Naive thymus-derived CD4-positive, alpha-beta T cell (primary cell): ENCODE measurements around the gene RORC. TPM values are rescaled to one million over a fixed set of nuclear protein-coding genes. Genes with fewer than 3 reads are reported as not detected.

Experiments used
- ATAC-seq: fragments of 150-1000 bp; cut with Tn5 transposase; 2 replicates; pipeline ENCODE4 v1.10.0; 2021; ENCODE audit warnings: mild to moderate bottlenecking, moderate library complexity
- CTCF ChIA-PET: fragments of 350-600 bp; sonication (Branson Sonifier 250); formaldehyde crosslinking; loops from one replicate; lab custom pipeline; 2021; ENCODE audit warnings: antibody characterized with exemption; lab: Charles Lee
- POLR2A ChIA-PET: fragments of 350-600 bp; sonication (Branson Sonifier 250); formaldehyde crosslinking; loops from one replicate; lab custom pipeline; 2021; ENCODE audit warnings: antibody characterized with exemption, inconsistent platforms; lab: Charles Lee
- DNase-seq, 9 donors: peaks; one replicate each; pipeline versions ENCODE4 v3.0.0 to v3.0.0-alpha.2; 2020 to 2022; ENCODE audit warnings: mixed read lengths in 1 of 9
- H3K27ac ChIP-seq: one replicate; pipeline ENCODE4 v1.7.0; 2013; ENCODE audit warnings: mild to moderate bottlenecking, low read depth, low read length, moderate library complexity
- H3K27me3 ChIP-seq, 2 donors: one replicate each; pipeline ENCODE4 v1.7.0; 2013; ENCODE audit warnings: low read length in 2 of 2, mild to moderate bottlenecking in 2 of 2, moderate library complexity in 2 of 2; ENCODE audit not compliant: control insufficient read depth in 2 of 2, insufficient read depth in 2 of 2
- H3K36me3 ChIP-seq, 3 experiments: 1 replicate in 2 of 3; 2 replicates in 1 of 3; pipeline ENCODE4 v1.7.0; 2013; ENCODE audit warnings: low read length in 3 of 3, mild to moderate bottlenecking in 3 of 3, moderate library complexity in 1 of 3; ENCODE audit not compliant: insufficient read depth in 3 of 3, control insufficient read depth in 2 of 3
- H3K4me1 ChIP-seq, 2 donors: one replicate each; pipeline ENCODE4 v1.7.0; 2013; ENCODE audit warnings: low read length in 2 of 2, mild to moderate bottlenecking in 2 of 2, moderate library complexity in 1 of 2; ENCODE audit not compliant: control insufficient read depth in 2 of 2, insufficient read depth in 2 of 2
- H3K4me3 ChIP-seq: 2 replicates; pipeline ENCODE4 v1.7.0; 2013; ENCODE audit warnings: mild to moderate bottlenecking, low read length
- H3K9me3 ChIP-seq, 3 experiments: 1 replicate in 2 of 3; 2 replicates in 1 of 3; pipeline ENCODE4 v1.7.0; 2013; ENCODE audit warnings: low read length in 3 of 3; ENCODE audit not compliant: control insufficient read depth in 2 of 3
- H3K27ac Mint-ChIP-seq, 9 donors: one replicate each; pipeline ENCODE4 v1.8.0; 2020 to 2022; ENCODE audit warnings: mixed read lengths in 9 of 9, mild to moderate bottlenecking in 8 of 9, moderate library complexity in 5 of 9, inconsistent platforms in 2 of 9
- H3K27me3 Mint-ChIP-seq, 5 donors: one replicate each; pipeline ENCODE4 v1.8.0; 2021 to 2022; ENCODE audit warnings: mixed read lengths in 5 of 5, mild to moderate bottlenecking in 1 of 5
- H3K36me3 Mint-ChIP-seq, 5 donors: one replicate each; pipeline ENCODE4 v1.8.0; 2020 to 2022; ENCODE audit warnings: mixed read lengths in 5 of 5, mild to moderate bottlenecking in 3 of 5, inconsistent platforms in 1 of 5
- H3K4me1 Mint-ChIP-seq, 7 donors: one replicate each; pipeline ENCODE4 v1.8.0; 2020 to 2022; ENCODE audit warnings: mixed read lengths in 7 of 7, mild to moderate bottlenecking in 3 of 7, inconsistent platforms in 1 of 7
- H3K4me3 Mint-ChIP-seq, 10 donors: one replicate each; pipeline ENCODE4 v1.8.0; 2020 to 2022; ENCODE audit warnings: mild to moderate bottlenecking in 10 of 10, mixed read lengths in 10 of 10, moderate library complexity in 6 of 10, inconsistent platforms in 2 of 10
- H3K9me3 Mint-ChIP-seq, 11 donors: one replicate each; pipeline ENCODE4 v1.8.0; 2020 to 2022; ENCODE audit warnings: mixed read lengths in 11 of 11, mild to moderate bottlenecking in 4 of 11, inconsistent platforms in 1 of 11, moderate library complexity in 1 of 11
- intact Hi-C, 2 donors: fragments of 100-400 bp; cut with micrococcal nuclease; formaldehyde crosslinking; loops; one replicate each; pipeline ENCODE4 v1.15.1; 2023
- polyA plus RNA-seq, 2 donors: library from polyadenylated mRNA; unstranded; fragments of 300-500 nt; fragmentation: Illumina TruSeq; gene quantifications; one replicate each; pipeline ENCODE4 v1.2.3, GENCODE V29; 2021
- total RNA-seq, 6 experiments: library from RNA in 5 of 6; stranded (reverse) in 5 of 6; gene quantifications; 1 replicate in 5 of 6; 2 replicates in 1 of 6; pipeline ENCODE4 v1.2.3 and lab custom pipeline; 2021 to 2026

Gene RORC
- total and polyA plus RNA-seq, 7 experiments from 2014 or later = 0.16 to 2.5 (median 0.29) TPM; not detected in 1

GRCh38 chr1:151819976-151820623 lies 11.5 kb downstream of the RORC start:
- Mint-ChIP-seq H3K27ac (peak overlapping the region in 4 of 9 donors; percentile 8 to 25 (median 20)), H3K4me3 (no peak overlapping the region), H3K4me1 (peaks cover 21 to 65% (median 39%) of the 10 kb centered on the region in 7 donors), H3K9me3 (no peaks in the 10 kb centered on the region), H3K36me3 (no peaks in the 10 kb centered on the region), H3K27me3 (no peaks in the 10 kb centered on the region)
- H3K4me1 ChIP-seq = peaks cover 26 to 40% of the 10 kb centered on the region in 2 donors
- intact Hi-C loops = no loop called here
- H3K36me3 ChIP-seq = no peaks in the 10 kb centered on the region
- H3K4me3 ChIP-seq = no peak overlapping the region
- H3K27me3 ChIP-seq = no peaks in the 10 kb centered on the region
- POLR2A ChIA-PET = interaction anchor here (1.6 kb wide), 1 partner anchor 18 kb away, joined by 4 read pairs; no protein-coding TSS in a partner anchor
- no peak for DNase-seq
- ATAC-seq = no peak
- no peak overlapping the region for H3K27ac ChIP-seq
- CTCF ChIA-PET = interaction anchor here (0.6 to 0.8 kb wide), 2 partner anchors 91 to 210 kb away, joined by 3 read pairs; no protein-coding TSS in a partner anchor
- H3K9me3 ChIP-seq = no peaks in the 10 kb centered on the region

- Mint-ChIP-seq H3K4me3 (no peak overlapping the region), H3K27me3 (no peaks in the 10 kb centered on the region), H3K4me1 (peaks cover 21 to 63% (median 40%) of the 10 kb centered on the region in 7 donors), H3K9me3 (no peaks in the 10 kb centered on the region), H3K36me3 (no peaks in the 10 kb centered on the region), H3K27ac (peak overlapping the region in 3 of 9 donors; percentile 8 to 25 (median 17))
- intact Hi-C loops = no loop called here
- Histone ChIP-seq H3K36me3 (no peaks in the 10 kb centered on the region), H3K9me3 (no peaks in the 10 kb centered on the region), H3K4me1 (peaks cover 27 to 47% of the 10 kb centered on the region in 2 donors), H3K4me3 (no peak overlapping the region), H3K27me3 (no peaks in the 10 kb centered on the region), H3K27ac (no peak overlapping the region)
- DNase-seq (no peak), ATAC-seq (no peak)
- CTCF ChIA-PET = interaction anchor here (0.8 kb wide), 1 partner anchor 92 kb away, joined by 3 read pairs; no protein-coding TSS in a partner anchor
- POLR2A ChIA-PET = interaction anchor here (1.6 kb wide), 1 partner anchor 17 kb away, joined by 4 read pairs; no protein-coding TSS in a partner anchor
Observed at GRCh38 chr1:151819227-151819835, 12.3 kb downstream of the RORC start.

GRCh38 chr1:151817353-151817730 lies 14.3 kb downstream of the RORC start:
- Mint-ChIP-seq H3K36me3 (no peaks in the 10 kb centered on the region), H3K9me3 (no peaks in the 10 kb centered on the region), H3K27me3 (no peaks in the 10 kb centered on the region), H3K4me3 (no peak overlapping the region), H3K4me1 (peaks cover 21 to 59% (median 44%) of the 10 kb centered on the region in 7 donors), H3K27ac (peak overlapping the region in 1 of 9 donors; percentile 76)
- CTCF ChIA-PET = no interaction called here
- ATAC-seq = no peak
- POLR2A ChIA-PET = no interaction called here
- intact Hi-C loops = no loop called here
- Histone ChIP-seq H3K9me3 (no peaks in the 10 kb centered on the region), H3K4me3 (no peak overlapping the region), H3K27me3 (no peaks in the 10 kb centered on the region), H3K36me3 (no peaks in the 10 kb centered on the region), H3K4me1 (peaks cover 27 to 51% of the 10 kb centered on the region in 2 donors), H3K27ac (no peak overlapping the region)
- no peak for DNase-seq

GRCh38 chr1:151816548-151817352 lies 14.9 kb downstream of the RORC start:
- intact Hi-C loops = no loop called here
- Histone ChIP-seq H3K9me3 (no peaks in the 10 kb centered on the region), H3K27ac (no peak overlapping the region), H3K4me1 (peaks cover 27 to 50% of the 10 kb centered on the region in 2 donors), H3K27me3 (no peaks in the 10 kb centered on the region), H3K36me3 (no peaks in the 10 kb centered on the region), H3K4me3 (no peak overlapping the region)
- H3K36me3 Mint-ChIP-seq = no peaks in the 10 kb centered on the region
- H3K4me3 Mint-ChIP-seq = peak overlapping the region in 1 of 10 donors; percentile 63
- peak overlapping the region in 5 of 9 donors; percentile 22 to 76 (median 68) for H3K27ac Mint-ChIP-seq
- H3K9me3 Mint-ChIP-seq = no peaks in the 10 kb centered on the region
- DNase-seq (no peak), ATAC-seq (no peak)
- CTCF ChIA-PET = no interaction called here
- H3K27me3 Mint-ChIP-seq = no peaks in the 10 kb centered on the region
- H3K4me1 Mint-ChIP-seq = peaks cover 21 to 55% (median 43%) of the 10 kb centered on the region in 7 donors
- POLR2A ChIA-PET = interaction anchor here (0.6 kb wide), 1 partner anchor 34 kb away, joined by 4 read pairs; no protein-coding TSS in a partner anchor

- no peaks in the 10 kb centered on the region for H3K27me3 Mint-ChIP-seq
- H3K9me3 Mint-ChIP-seq = no peaks in the 10 kb centered on the region
- Histone ChIP-seq H3K27me3 (no peaks in the 10 kb centered on the region), H3K4me1 (peaks cover 24 to 40% of the 10 kb centered on the region in 2 donors), H3K36me3 (no peaks in the 10 kb centered on the region), H3K27ac (no peak overlapping the region), H3K9me3 (no peaks in the 10 kb centered on the region), H3K4me3 (peak overlapping the region; percentile 34)
- DNase-seq = peak in 2 of 9 donors; percentile 33 to 36
- H3K36me3 Mint-ChIP-seq = no peaks in the 10 kb centered on the region
- H3K4me3 Mint-ChIP-seq = peak overlapping the region in 9 of 10 donors; percentile 3 to 74 (median 42)
- H3K4me1 Mint-ChIP-seq = peaks cover 21 to 45% (median 33%) of the 10 kb centered on the region in 7 donors
- ATAC-seq = peak; percentile 75
- H3K27ac Mint-ChIP-seq = peak overlapping the region in 7 of 9 donors; percentile 0 to 76 (median 29)
- ChIA-PET POLR2A (interaction anchor here (0.6 kb wide), 1 partner anchor 35 kb away, joined by 4 read pairs; no protein-coding TSS in a partner anchor), CTCF (no interaction called here)
- intact Hi-C loops = no loop called here
Observed at GRCh38 chr1:151815716-151816327, 15.8 kb downstream of the RORC start.

- Mint-ChIP-seq H3K27me3 (no peaks in the 10 kb centered on the region), H3K4me1 (peaks cover 21 to 38% (median 28%) of the 10 kb centered on the region in 7 donors), H3K9me3 (no peaks in the 10 kb centered on the region), H3K36me3 (no peaks in the 10 kb centered on the region), H3K27ac (no peak overlapping the region), H3K4me3 (peak overlapping the region in 3 of 10 donors; percentile 29 to 74 (median 38))
- Histone ChIP-seq H3K36me3 (no peaks in the 10 kb centered on the region), H3K27me3 (no peaks in the 10 kb centered on the region), H3K4me1 (peaks cover 17 to 36% of the 10 kb centered on the region in 2 donors), H3K27ac (no peak overlapping the region), H3K4me3 (peak overlapping the region; percentile 34), H3K9me3 (no peaks in the 10 kb centered on the region)
- intact Hi-C loops = no loop called here
- no peak for DNase-seq
- ChIA-PET POLR2A (no interaction called here), CTCF (no interaction called here)
- ATAC-seq = no peak
Observed at GRCh38 chr1:151814971-151815545, 16.5 kb downstream of the RORC start.
